Measurements from ENCODE around the gene KNDC1. TPM values are rescaled to one million over a fixed set of nuclear protein-coding genes. Genes with fewer than 3 reads are reported as not detected.

The KNDC1 gene
- polyA plus RNA-seq, 1 donor from 2014 or later: 4.3 TPM

GRCh38 chr10:133140417-133141143 lies 19.4 kb upstream of the KNDC1 start:
- H3K9me2 ChIP-seq (ENCODE audit: insufficient read depth, low read length): no peaks in the 10 kb centered on the region
- no peaks in the 10 kb centered on the region for H3K79me2 ChIP-seq (replicated peaks; ENCODE audit: insufficient read depth, low read length)
- H3K9me3 ChIP-seq (ENCODE audit: low read length): no peaks in the 10 kb centered on the region
- H3K36me3 ChIP-seq (ENCODE audit: insufficient read depth, low read length): no peaks in the 10 kb centered on the region
- no peaks in the 10 kb centered on the region for H3K27me3 ChIP-seq (ENCODE audit: insufficient read depth, low read depth, low read length)
- no peak overlapping the region for H3K4me3 ChIP-seq (ENCODE audit: low read length)
- no peaks in the 10 kb centered on the region for H3F3A ChIP-seq (ENCODE audit: insufficient read depth, low read length, poor library complexity, severe bottlenecking)
- no peak overlapping the region for H2AFZ ChIP-seq (ENCODE audit: low read depth, low read length)
- no peaks in the 10 kb centered on the region for H4K20me1 ChIP-seq (ENCODE audit: insufficient read depth)
- no peak overlapping the region for H3K27ac ChIP-seq (ENCODE audit: low read length)
- H3K4me2 ChIP-seq (ENCODE audit: low read length): no peak overlapping the region
- H3K9ac ChIP-seq (ENCODE audit: low read length): no peak overlapping the region
- TF ChIP-seq TAF1 (IDR thresholded peaks at IDR 0.05; ENCODE audit: low read depth): no peak
- TF ChIP-seq CTCF (IDR thresholded peaks at IDR 0.05; ENCODE audit: poor library complexity, severe bottlenecking): no peak
- no peak for TF ChIP-seq EZH2 (IDR thresholded peaks at IDR 0.05; ENCODE audit: borderline replicate concordance, insufficient read depth, low read length, poor library complexity, severe bottlenecking)
- no peak for TF ChIP-seq RAD21 (conservative IDR thresholded peaks at IDR 0.05)
- TF ChIP-seq REST (IDR thresholded peaks at IDR 0.05; ENCODE audit: borderline replicate concordance): no peak
- no peak for TF ChIP-seq EP300 (conservative IDR thresholded peaks at IDR 0.05; ENCODE audit: poor library complexity, severe bottlenecking)
- no peak for TF ChIP-seq POLR2AphosphoS5 (IDR thresholded peaks at IDR 0.05)
- no peak for TF ChIP-seq MXI1 (conservative IDR thresholded peaks at IDR 0.05; ENCODE audit: poor library complexity, severe bottlenecking)
- no peak for TF ChIP-seq SMC3 (conservative IDR thresholded peaks at IDR 0.05; ENCODE audit: poor library complexity)

GRCh38 chr10:133141144-133141957 lies 18.7 kb upstream of the KNDC1 start:
- Histone ChIP-seq H3K9me3 (ENCODE audit: low read length) (no peaks in the 10 kb centered on the region), H4K20me1 (ENCODE audit: insufficient read depth) (no peaks in the 10 kb centered on the region), H3K27ac (ENCODE audit: low read length) (no peak overlapping the region), H3F3A (ENCODE audit: insufficient read depth, low read length, poor library complexity, severe bottlenecking) (no peaks in the 10 kb centered on the region), H3K4me3 (ENCODE audit: low read length) (no peak overlapping the region), H3K27me3 (ENCODE audit: insufficient read depth, low read depth, low read length) (no peaks in the 10 kb centered on the region), H2AFZ (ENCODE audit: low read depth, low read length) (no peak overlapping the region), H3K79me2 (replicated peaks; ENCODE audit: insufficient read depth, low read length) (no peaks in the 10 kb centered on the region), H3K4me2 (ENCODE audit: low read length) (no peak overlapping the region), H3K9me2 (ENCODE audit: insufficient read depth, low read length) (no peaks in the 10 kb centered on the region), H3K9ac (ENCODE audit: low read length) (no peak overlapping the region), H3K36me3 (ENCODE audit: insufficient read depth, low read length) (no peaks in the 10 kb centered on the region)
- TF ChIP-seq POLR2AphosphoS5 (IDR thresholded peaks at IDR 0.05) (no peak), TAF1 (IDR thresholded peaks at IDR 0.05; ENCODE audit: low read depth) (no peak)
